ENCODE results near the gene ACSL1.

The ACSL1 gene

GRCh38 chr4:184706453-184706852, 119.3 kb downstream of the ACSL1 start:
- no peak for DNase-seq

- DNase-seq, result no peak
Observed at GRCh38 chr4:184705692-184706091, 120.1 kb downstream of the ACSL1 start.
